SK-N-MC (cell line): ENCODE results near the gene NXN.
"Not testable (repeated sequence)": the region's sequence is repeated elsewhere in the genome, so short reads cannot be mapped to it uniquely, and the experiment has no call there.

ENCODE experiments used
- EZH2 ChIP-seq: fragments of 200-600 bp; sonication (generic); IDR thresholded peaks from one replicate; pipeline ENCODE4 v1.6.1; 2017; ENCODE audit warnings: antibody characterized with exemption
- FOXP2 ChIP-seq: optimal IDR thresholded peaks from 2 replicates; pipeline ENCODE3; 2011; ENCODE audit warnings: mild to moderate bottlenecking, moderate library complexity; ENCODE audit not compliant: insufficient read depth; ENCODE audit errors: extremely low read length, control extremely low read depth
- POLR2AphosphoS5 ChIP-seq: IDR thresholded peaks from 2 replicates; pipeline ENCODE4 v1.6.1; 2012; ENCODE audit warnings: mild to moderate bottlenecking, low read depth, low read length, borderline replicate concordance

- TF ChIP-seq POLR2AphosphoS5, EZH2, FOXP2: not testable (repeated sequence)
Measured at GRCh38 chr17:785901-786300, 193.7 kb downstream of the NXN start.
